ENCODE results near the gene RIF1.

DNA sequence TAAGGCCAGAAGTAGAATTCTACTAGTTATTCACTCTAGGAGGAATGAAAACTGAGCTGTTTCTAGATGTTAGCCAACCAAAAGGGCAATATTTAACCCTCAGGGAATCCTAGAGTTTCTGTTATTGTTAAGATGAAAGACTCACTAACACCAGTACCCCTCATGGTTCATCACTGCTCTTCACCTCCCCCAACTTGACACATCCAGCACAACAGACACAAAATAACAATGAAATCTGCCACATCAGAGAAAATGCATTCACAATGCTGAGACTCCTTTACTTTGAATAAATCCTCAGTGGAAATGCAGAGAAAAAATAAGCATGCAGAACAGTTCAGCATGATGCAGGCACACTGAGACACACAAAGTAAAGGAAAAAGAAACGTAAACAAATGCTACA, 111.3 kb downstream of the RIF1 start:
- TF ChIP-seq, protein P1, sequence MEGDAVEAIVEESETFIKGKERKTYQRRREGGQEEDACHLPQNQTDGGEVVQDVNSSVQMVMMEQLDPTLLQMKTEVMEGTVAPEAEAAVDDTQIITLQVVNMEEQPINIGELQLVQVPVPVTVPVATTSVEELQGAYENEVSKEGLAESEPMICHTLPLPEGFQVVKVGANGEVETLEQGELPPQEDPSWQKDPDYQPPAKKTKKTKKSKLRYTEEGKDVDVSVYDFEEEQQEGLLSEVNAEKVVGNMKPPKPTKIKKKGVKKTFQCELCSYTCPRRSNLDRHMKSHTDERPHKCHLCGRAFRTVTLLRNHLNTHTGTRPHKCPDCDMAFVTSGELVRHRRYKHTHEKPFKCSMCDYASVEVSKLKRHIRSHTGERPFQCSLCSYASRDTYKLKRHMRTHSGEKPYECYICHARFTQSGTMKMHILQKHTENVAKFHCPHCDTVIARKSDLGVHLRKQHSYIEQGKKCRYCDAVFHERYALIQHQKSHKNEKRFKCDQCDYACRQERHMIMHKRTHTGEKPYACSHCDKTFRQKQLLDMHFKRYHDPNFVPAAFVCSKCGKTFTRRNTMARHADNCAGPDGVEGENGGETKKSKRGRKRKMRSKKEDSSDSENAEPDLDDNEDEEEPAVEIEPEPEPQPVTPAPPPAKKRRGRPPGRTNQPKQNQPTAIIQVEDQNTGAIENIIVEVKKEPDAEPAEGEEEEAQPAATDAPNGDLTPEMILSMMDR (IDR thresholded peaks at IDR 0.05; ENCODE audit: low read depth, low read length): no peak
- no peak for TF ChIP-seq POLR2A (IDR thresholded peaks at IDR 0.05; ENCODE audit: extremely low read depth, insufficient read length)
- TF ChIP-seq, protein P2, sequence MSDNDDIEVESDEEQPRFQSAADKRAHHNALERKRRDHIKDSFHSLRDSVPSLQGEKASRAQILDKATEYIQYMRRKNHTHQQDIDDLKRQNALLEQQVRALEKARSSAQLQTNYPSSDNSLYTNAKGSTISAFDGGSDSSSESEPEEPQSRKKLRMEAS (IDR thresholded peaks at IDR 0.05; ENCODE audit: low read depth, low read length): no peak
